H1 (cell line): ENCODE measurements around the gene TMEM72. TPM values are rescaled to one million over a fixed set of nuclear protein-coding genes. Genes with fewer than 3 reads are reported as not detected.

Experiments
- GABPA ChIP-seq: IDR thresholded peaks from 2 replicates; pipeline ENCODE4 v1.6.1; 2011; ENCODE audit warnings: mild to moderate bottlenecking, low read length, moderate library complexity, borderline replicate concordance; ENCODE audit not compliant: insufficient read depth
- NANOG ChIP-seq: IDR thresholded peaks from 2 replicates; pipeline ENCODE4 v1.6.1; 2011; ENCODE audit warnings: low read length, low read depth, mild to moderate bottlenecking, inconsistent platforms; ENCODE audit not compliant: insufficient read depth, poor library complexity, severe bottlenecking
- TBP ChIP-seq: IDR thresholded peaks from 2 replicates; pipeline ENCODE4 v1.6.1; 2011; ENCODE audit warnings: low read depth, low read length, improper control_type of control experiment
- polyA plus RNA-seq, 7 experiments: library from polyadenylated mRNA; depleted of rRNA in 3 of 7; stranded (reverse) in 5 of 7; unstranded in 2 of 7; fragments of >200 nt in 5 of 7; fragments of 200-250 nt in 2 of 7; gene quantifications; 1 replicate in 5 of 7; 2 replicates in 1 of 7; 4 replicates in 1 of 7; pipeline versions ENCODE4 v1.2.1 to v1.2.3, GENCODE V29; 2011 to 2013; ENCODE audit warnings: missing spikeins in 2 of 7, mixed read lengths in 2 of 7
- total RNA-seq: library from RNA; stranded (reverse); fragmentation: NEBNext Ultra II Directional; extraction: Animal tissue kit (Norgen Biotek cat#: 25700); gene quantifications from 2 replicates; pipeline ENCODE4 v1.2.1, GENCODE V29; 2021

TMEM72 gene
- total and polyA plus RNA-seq, 2 of the 8 experiments (the other 6 are each of a cell fraction or from before 2014, with no cell fraction given) = not detected

DNA sequence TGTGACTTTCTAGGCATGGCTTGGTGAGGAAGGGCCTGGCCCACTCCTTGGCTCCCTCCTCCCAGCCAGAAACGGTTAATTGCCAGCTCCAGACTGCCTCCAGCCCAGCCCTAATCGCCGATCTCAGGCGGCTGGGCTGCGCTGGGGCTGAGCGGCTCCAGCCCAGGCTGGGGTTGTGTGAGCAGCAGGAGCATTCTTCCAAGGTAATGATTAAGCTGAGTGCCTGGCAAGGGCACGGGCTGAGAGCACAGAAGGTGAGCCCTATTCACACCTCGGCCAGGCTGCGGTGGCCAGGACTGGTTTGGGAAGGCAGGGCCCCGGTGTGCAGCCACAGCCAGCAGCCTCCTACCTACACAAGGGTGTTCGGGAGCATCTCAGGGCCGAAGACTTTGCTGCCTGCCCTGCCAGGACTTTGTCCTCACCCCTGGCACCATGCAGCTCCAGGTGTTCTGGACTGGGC, at the start of gene TMEM72 (continued):
- peak; percentile 78; the same call in 1 of the 2 replicates for TF ChIP-seq TBP
- TF ChIP-seq GABPA = no peak
- TF ChIP-seq NANOG = peak; percentile 42
- TF ChIP-seq, all 59 proteins: peak for 4
